HL-60 (cell line): Measurements from ENCODE around the gene HLCS.

Experiments
- DNase-seq, 2 experiments: peaks; one replicate each; pipeline ENCODE4 v3.0.0-alpha.2; 2010 to 2020; ENCODE audit warnings: low read depth in 1 of 2, low spot score in 1 of 2
- H3K27ac ChIP-seq: fragments of 250-450 bp; sonication (Bioruptor Pico); replicated peaks from 2 replicates; pipeline ENCODE4 v1.5.1; 2020; ENCODE audit warnings: mild to moderate bottlenecking, moderate library complexity
- H3K27me3 ChIP-seq: fragments of 250-450 bp; sonication (Bioruptor Pico); 2 replicates; pipeline ENCODE4 v1.5.1; 2021; ENCODE audit warnings: mild to moderate bottlenecking, moderate library complexity; ENCODE audit not compliant: insufficient read depth, poor library complexity, severe bottlenecking
- H3K4me3 ChIP-seq: replicated peaks from 2 replicates; pipeline ENCODE4 v1.5.1; 2011; ENCODE audit warnings: mild to moderate bottlenecking, control low read depth, low read length; ENCODE audit not compliant: insufficient read depth
- CTCF ChIP-seq: IDR thresholded peaks from one replicate; pipeline ENCODE4 v1.5.1; 2011; ENCODE audit warnings: low read length, control low read depth, inconsistent platforms; ENCODE audit not compliant: insufficient read depth
- GABPA ChIP-seq: IDR thresholded peaks from 2 replicates; pipeline ENCODE4 v1.6.1; 2012; ENCODE audit warnings: low read depth
- POLR2AphosphoS5 ChIP-seq: IDR thresholded peaks from 2 replicates; pipeline ENCODE4 v1.6.1; 2012; ENCODE audit warnings: low read depth
- REST ChIP-seq: IDR thresholded peaks from 2 replicates; pipeline ENCODE4 v1.6.1; 2012; ENCODE audit warnings: low read depth; ENCODE audit not compliant: insufficient replicate concordance
- SPI1 ChIP-seq: IDR thresholded peaks from 2 replicates; pipeline ENCODE4 v1.6.1; 2012; ENCODE audit warnings: low read depth, mild to moderate bottlenecking, borderline replicate concordance

The HLCS gene

GRCh38 chr21:36735201-36735515 lies 231.3 kb downstream of the HLCS start:
- DNase-seq = no peak
- TF ChIP-seq GABPA = no peak
- TF ChIP-seq SPI1 = no peak
- no peak for TF ChIP-seq POLR2AphosphoS5
- TF ChIP-seq REST = no peak
- no peak for TF ChIP-seq CTCF
- no peaks in the 10 kb centered on the region for H3K27me3 ChIP-seq
- no peak overlapping the region for H3K4me3 ChIP-seq
- no peak overlapping the region for H3K27ac ChIP-seq

GRCh38 chr21:36734367-36735200 lies 231.9 kb downstream of the HLCS start:
- no peak for DNase-seq
- TF ChIP-seq SPI1 (no peak), GABPA (no peak), REST (no peak), CTCF (no peak), POLR2AphosphoS5 (no peak)
- H3K4me3 ChIP-seq = no peak overlapping the region
- H3K27me3 ChIP-seq = no peaks in the 10 kb centered on the region
- no peak overlapping the region for H3K27ac ChIP-seq

- Histone ChIP-seq H3K27me3 (no peaks in the 10 kb centered on the region), H3K27ac (no peak overlapping the region), H3K4me3 (no peak overlapping the region)
- TF ChIP-seq POLR2AphosphoS5 (no peak), REST (no peak), CTCF (no peak), SPI1 (no peak), GABPA (no peak)
- DNase-seq = no peak
These were observed 232.6 kb downstream of the HLCS start for GRCh38 chr21:36733857-36734256.
